ENCODE results near the gene DLD. TPM values are rescaled to one million over a fixed set of nuclear protein-coding genes. Genes with fewer than 3 reads are reported as not detected.

Gene DLD
- total RNA-seq, 1 experiment from 2014 or later: 72.1 TPM

GRCh38 chr7:107867858-107868466, 23.0 kb upstream of the DLD start:
- H3K4me1 Mint-ChIP-seq: no peaks in the 10 kb centered on the region
- H3K9me3 Mint-ChIP-seq: no peaks in the 10 kb centered on the region
- ATAC-seq: no peak
- ChIA-PET POLR2A (interaction anchor here (0.7 kb wide), 1 partner anchor 615 kb away, joined by 4 read pairs; no protein-coding TSS in a partner anchor), CTCF (interaction anchor here (1.0 to 1.2 kb wide), 3 partner anchors 8 to 14 kb away, joined by 3 to 4 read pairs (median 3); no protein-coding TSS in a partner anchor)
- no peaks in the 10 kb centered on the region for H3K36me3 Mint-ChIP-seq
- H3K27me3 Mint-ChIP-seq (ENCODE audit: low read depth): no peaks in the 10 kb centered on the region
- no peak overlapping the region for H3K4me3 Mint-ChIP-seq
- DNase-seq (ENCODE audit: low spot score): no peak
- TF ChIP-seq HMGA2 (CRISPR knock-in tag; IDR thresholded peaks at IDR 0.05): no peak
- no peak for TF ChIP-seq OVOL2 (CRISPR knock-in tag; IDR thresholded peaks at IDR 0.05; ENCODE audit: borderline replicate concordance)
- TF ChIP-seq ZNF671 (CRISPR knock-in tag; IDR thresholded peaks at IDR 0.05): no peak
- no peak for TF ChIP-seq NR3C1 (CRISPR knock-in tag; conservative IDR thresholded peaks at IDR 0.05; ENCODE audit: low read depth)
- H3K27ac Mint-ChIP-seq: no peak overlapping the region

DNA sequence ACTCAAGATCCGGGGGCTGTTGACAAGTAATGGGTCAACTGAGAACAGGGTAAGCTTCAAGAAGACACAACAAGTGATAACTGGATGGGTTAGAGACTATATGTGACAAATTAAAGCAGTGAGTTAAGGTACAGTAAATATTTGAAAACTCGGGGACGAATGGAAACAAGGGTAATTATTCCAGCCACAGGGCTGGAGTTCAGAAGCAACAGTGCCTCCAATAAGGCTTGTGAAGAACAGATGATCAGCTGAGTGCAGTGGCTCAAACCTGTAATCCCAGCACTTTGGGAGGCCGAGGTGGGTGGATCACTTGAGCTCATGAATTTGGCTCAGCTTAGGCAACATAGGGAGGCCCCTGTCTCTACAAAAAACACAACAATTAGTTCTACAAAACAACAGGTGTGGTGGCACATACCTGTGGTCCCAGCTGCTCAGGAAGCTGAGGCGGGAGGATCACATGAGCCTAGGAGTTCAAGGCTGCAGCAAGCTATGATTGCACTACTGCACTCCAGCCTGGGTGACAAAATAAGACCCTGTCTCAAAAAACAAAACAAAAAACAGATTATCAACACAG, 20.5 kb upstream of the DLD start:
- no peaks in the 10 kb centered on the region for H3K27me3 Mint-ChIP-seq (ENCODE audit: low read depth)
- no peaks in the 10 kb centered on the region for H3K36me3 Mint-ChIP-seq
- no peaks in the 10 kb centered on the region for H3K9me3 Mint-ChIP-seq
- ChIA-PET POLR2A (no interaction called here), CTCF (interaction anchor here (1.2 kb wide), 2 partner anchors 9 to 127 kb away, joined by 3 to 7 read pairs; no protein-coding TSS in a partner anchor)
- H3K4me3 Mint-ChIP-seq: no peak overlapping the region
- DNase-seq (ENCODE audit: low spot score) (no peak), ATAC-seq (no peak)
- H3K27ac Mint-ChIP-seq: no peak overlapping the region
- no peaks in the 10 kb centered on the region for H3K4me1 Mint-ChIP-seq
- TF ChIP-seq CREB1 (CRISPR knock-in tag; IDR thresholded peaks at IDR 0.05) (no peak), ZNF425 (CRISPR knock-in tag; conservative IDR thresholded peaks at IDR 0.05) (no peak), TCF7 (CRISPR knock-in tag; IDR thresholded peaks at IDR 0.05; ENCODE audit: low read depth) (no peak), HMGA2 (CRISPR knock-in tag; IDR thresholded peaks at IDR 0.05) (no peak)

DNA sequence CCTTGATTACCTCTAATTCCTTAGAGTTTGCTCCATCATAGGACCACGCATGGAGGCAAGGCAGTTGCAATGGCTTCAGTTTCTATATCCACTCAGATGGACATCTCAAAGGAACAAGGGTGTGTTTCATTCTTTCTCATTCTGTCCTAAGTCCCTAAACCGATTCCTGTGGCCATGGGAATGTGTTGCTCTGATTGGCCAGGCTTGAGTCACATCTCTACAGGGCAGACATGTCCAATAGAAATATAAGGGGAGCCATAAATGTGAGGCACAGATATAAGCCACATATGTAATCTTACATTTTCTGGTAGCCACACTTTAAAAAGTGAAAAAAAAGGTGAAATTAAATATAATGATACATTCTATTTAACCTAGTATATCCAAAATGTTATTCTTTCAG, 16.9 kb upstream of the DLD start:
- no peaks in the 10 kb centered on the region for H3K36me3 Mint-ChIP-seq
- ATAC-seq (no peak), DNase-seq (ENCODE audit: low spot score) (no peak)
- TF ChIP-seq JUN (CRISPR knock-in tag; IDR thresholded peaks at IDR 0.05): no peak
- no peaks in the 10 kb centered on the region for H3K9me3 Mint-ChIP-seq
- no peak overlapping the region for H3K27ac Mint-ChIP-seq
- no peaks in the 10 kb centered on the region for H3K27me3 Mint-ChIP-seq (ENCODE audit: low read depth)
- H3K4me1 Mint-ChIP-seq: no peaks in the 10 kb centered on the region; the same call in 1 of the 2 replicates
- ChIA-PET CTCF (interaction anchor here (1.0 to 1.5 kb wide), 14 partner anchors 10 to 615 kb away, joined by 3 to 17 read pairs (median 4); partner anchors contain the start of gene CBLL1), POLR2A (interaction anchor here (1.2 kb wide), 1 partner anchor 131 kb away, joined by 5 read pairs; no protein-coding TSS in a partner anchor)
- H3K4me3 Mint-ChIP-seq: no peak overlapping the region

DNA sequence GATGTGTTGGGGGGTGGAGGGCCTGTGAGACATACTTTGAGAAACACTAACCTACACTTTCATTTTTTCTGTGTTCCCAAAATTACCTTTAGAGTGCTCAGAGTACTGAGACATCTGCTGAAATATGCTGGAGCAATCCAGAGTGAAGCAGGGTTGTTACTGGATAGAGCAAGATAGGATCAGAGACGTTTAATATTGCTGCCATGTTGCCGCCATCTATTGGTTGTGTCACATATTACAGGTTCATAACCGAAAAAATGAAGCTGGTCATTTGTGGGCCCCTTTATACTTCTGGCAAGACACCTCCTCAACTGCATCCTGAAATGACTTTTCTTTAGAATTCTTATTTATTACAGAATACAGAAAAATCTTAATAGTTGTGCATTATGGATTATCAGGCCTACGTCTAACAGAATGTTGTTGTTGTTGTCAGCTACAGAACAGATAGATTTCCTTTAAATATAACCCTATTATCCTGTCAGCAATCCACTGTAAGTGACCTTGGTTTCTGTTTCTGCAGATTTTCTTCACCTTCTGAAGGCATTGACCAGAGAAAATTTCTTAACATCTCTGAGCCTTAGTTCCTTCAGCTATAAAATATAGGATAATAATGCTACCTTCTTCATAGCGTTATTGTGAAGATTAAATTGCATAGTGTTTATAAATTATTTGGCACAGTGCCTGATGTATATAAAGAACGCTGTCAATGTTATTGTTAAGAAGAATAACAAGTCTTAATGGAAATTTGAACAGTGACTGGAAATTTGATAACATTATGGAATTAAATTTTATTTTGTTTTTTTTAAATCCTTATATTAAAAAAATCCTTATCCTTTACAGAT, 16.2 kb upstream of the DLD start:
- DNase-seq (ENCODE audit: low spot score) (no peak), ATAC-seq (peak; percentile 86)
- no peaks in the 10 kb centered on the region; the same call in 1 of the 2 replicates for H3K4me1 Mint-ChIP-seq
- POLR2A ChIA-PET: interaction anchor here (1.2 kb wide), 1 partner anchor 132 kb away, joined by 5 read pairs; no protein-coding TSS in a partner anchor
- H3K9me3 Mint-ChIP-seq: no peaks in the 10 kb centered on the region
- no peak overlapping the region for H3K27ac Mint-ChIP-seq
- CTCF ChIA-PET: interaction anchor here (0.6 to 1.5 kb wide), 46 partner anchors 9 to 934 kb away, joined by 3 to 17 read pairs (median 3); partner anchors contain the start of genes CBLL1, DLD, HBP1 and SLC26A4
- no peaks in the 10 kb centered on the region for H3K36me3 Mint-ChIP-seq
- no peaks in the 10 kb centered on the region for H3K27me3 Mint-ChIP-seq (ENCODE audit: low read depth)
- no peak overlapping the region for H3K4me3 Mint-ChIP-seq
- no peak for TF ChIP-seq SMAD4 (CRISPR knock-in tag; IDR thresholded peaks at IDR 0.05)
- TF ChIP-seq GABPB1 (CRISPR knock-in tag; IDR thresholded peaks at IDR 0.05): no peak
- no peak for TF ChIP-seq SOX15 (CRISPR knock-in tag; IDR thresholded peaks at IDR 0.05)
- no peak for TF ChIP-seq RELA (CRISPR knock-in tag; IDR thresholded peaks at IDR 0.05; ENCODE audit: borderline replicate concordance)
- TF ChIP-seq ATF3 (CRISPR knock-in tag; conservative IDR thresholded peaks at IDR 0.05): no peak
- TF ChIP-seq, protein P1, sequence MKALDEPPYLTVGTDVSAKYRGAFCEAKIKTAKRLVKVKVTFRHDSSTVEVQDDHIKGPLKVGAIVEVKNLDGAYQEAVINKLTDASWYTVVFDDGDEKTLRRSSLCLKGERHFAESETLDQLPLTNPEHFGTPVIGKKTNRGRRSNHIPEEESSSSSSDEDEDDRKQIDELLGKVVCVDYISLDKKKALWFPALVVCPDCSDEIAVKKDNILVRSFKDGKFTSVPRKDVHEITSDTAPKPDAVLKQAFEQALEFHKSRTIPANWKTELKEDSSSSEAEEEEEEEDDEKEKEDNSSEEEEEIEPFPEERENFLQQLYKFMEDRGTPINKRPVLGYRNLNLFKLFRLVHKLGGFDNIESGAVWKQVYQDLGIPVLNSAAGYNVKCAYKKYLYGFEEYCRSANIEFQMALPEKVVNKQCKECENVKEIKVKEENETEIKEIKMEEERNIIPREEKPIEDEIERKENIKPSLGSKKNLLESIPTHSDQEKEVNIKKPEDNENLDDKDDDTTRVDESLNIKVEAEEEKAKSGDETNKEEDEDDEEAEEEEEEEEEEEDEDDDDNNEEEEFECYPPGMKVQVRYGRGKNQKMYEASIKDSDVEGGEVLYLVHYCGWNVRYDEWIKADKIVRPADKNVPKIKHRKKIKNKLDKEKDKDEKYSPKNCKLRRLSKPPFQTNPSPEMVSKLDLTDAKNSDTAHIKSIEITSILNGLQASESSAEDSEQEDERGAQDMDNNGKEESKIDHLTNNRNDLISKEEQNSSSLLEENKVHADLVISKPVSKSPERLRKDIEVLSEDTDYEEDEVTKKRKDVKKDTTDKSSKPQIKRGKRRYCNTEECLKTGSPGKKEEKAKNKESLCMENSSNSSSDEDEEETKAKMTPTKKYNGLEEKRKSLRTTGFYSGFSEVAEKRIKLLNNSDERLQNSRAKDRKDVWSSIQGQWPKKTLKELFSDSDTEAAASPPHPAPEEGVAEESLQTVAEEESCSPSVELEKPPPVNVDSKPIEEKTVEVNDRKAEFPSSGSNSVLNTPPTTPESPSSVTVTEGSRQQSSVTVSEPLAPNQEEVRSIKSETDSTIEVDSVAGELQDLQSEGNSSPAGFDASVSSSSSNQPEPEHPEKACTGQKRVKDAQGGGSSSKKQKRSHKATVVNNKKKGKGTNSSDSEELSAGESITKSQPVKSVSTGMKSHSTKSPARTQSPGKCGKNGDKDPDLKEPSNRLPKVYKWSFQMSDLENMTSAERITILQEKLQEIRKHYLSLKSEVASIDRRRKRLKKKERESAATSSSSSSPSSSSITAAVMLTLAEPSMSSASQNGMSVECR (CRISPR knock-in tag; IDR thresholded peaks at IDR 0.05; ENCODE audit: borderline replicate concordance): no peak
- no peak for TF ChIP-seq FOXP4 (CRISPR knock-in tag; IDR thresholded peaks at IDR 0.05)
